GM12892 (cell line): Measurements from ENCODE around the gene HOXB5.

Experiments
- DNase-seq: peaks from one replicate; pipeline ENCODE4 v3.0.0; 2011; ENCODE audit not compliant: insufficient read length
- FAIRE-seq: peaks from 2 replicates; lab custom pipeline; 2011; peaks lifted over from hg19 to GRCh38; lab: Jason Lieb, UNC
- POLR2A ChIP-seq: IDR thresholded peaks from 2 replicates; pipeline ENCODE4 v1.6.1; 2011; ENCODE audit warnings: low read depth, low read length, control low read depth
- POLR2AphosphoS5 ChIP-seq: IDR thresholded peaks from 2 replicates; pipeline ENCODE4 v1.6.1; 2011; ENCODE audit warnings: low read depth, low read length, control low read depth
- TAF1 ChIP-seq: IDR thresholded peaks from 2 replicates; pipeline ENCODE4 v1.6.1; 2011; ENCODE audit warnings: low read depth, mild to moderate bottlenecking, control low read depth, low read length, borderline replicate concordance

Gene HOXB5

GRCh38 chr17:48596000-48596734 is 2.6 kb upstream of the HOXB5 start:
- TF ChIP-seq TAF1 (no peak), POLR2A (no peak), POLR2AphosphoS5 (no peak)
- FAIRE-seq (peak; percentile 40), DNase-seq (no peak)

GRCh38 chr17:48595278-48595999 is 1.9 kb upstream of the HOXB5 start:
- DNase-seq (no peak), FAIRE-seq (no peak)
- TF ChIP-seq POLR2A (no peak), POLR2AphosphoS5 (no peak), TAF1 (no peak)

GRCh38 chr17:48594538-48595277 is 1.1 kb upstream of the HOXB5 start:
- TF ChIP-seq POLR2AphosphoS5 = no peak
- TF ChIP-seq POLR2A = no peak
- TF ChIP-seq TAF1 = no peak
- DNase-seq (no peak), FAIRE-seq (no peak)

GRCh38 chr17:48593840-48594537 is 410 bp upstream of the HOXB5 start:
- TF ChIP-seq TAF1 (no peak), POLR2A (no peak), POLR2AphosphoS5 (no peak)
- FAIRE-seq (peak; percentile 88), DNase-seq (peak; percentile 91)

DNA sequence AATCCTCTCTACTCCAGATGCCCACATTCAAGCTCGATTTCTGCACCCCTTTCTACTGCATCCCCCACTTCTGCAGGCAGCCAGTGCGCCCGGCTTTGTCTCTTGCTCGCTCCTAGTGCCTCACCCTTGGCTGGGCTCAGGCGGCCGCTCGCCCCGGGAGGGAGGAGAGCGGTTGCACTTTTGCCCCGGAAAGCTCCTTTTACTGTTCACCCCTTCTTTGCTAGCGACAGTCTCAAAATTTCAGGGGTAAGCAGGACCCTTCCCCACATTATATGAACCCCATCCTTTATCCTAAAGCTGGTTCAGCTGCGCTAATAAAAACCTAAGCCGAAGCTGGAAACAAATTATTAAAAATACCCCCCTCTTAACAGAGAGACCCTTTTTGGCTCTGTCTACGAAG is 1.0 kb downstream of the HOXB5 start:
- FAIRE-seq = peak; percentile 38

GRCh38 chr17:48592057-48592514 is 1.5 kb downstream of the HOXB5 start:
- no peak for TF ChIP-seq POLR2A
- no peak for TF ChIP-seq POLR2AphosphoS5
- no peak for TF ChIP-seq TAF1
- DNase-seq (no peak), FAIRE-seq (no peak)

More for the DNA sequence above, 1.0 kb downstream of the HOXB5 start:
- TF ChIP-seq POLR2AphosphoS5 = no peak
- no peak for TF ChIP-seq POLR2A
- no peak for TF ChIP-seq TAF1
- no peak for DNase-seq

DNA sequence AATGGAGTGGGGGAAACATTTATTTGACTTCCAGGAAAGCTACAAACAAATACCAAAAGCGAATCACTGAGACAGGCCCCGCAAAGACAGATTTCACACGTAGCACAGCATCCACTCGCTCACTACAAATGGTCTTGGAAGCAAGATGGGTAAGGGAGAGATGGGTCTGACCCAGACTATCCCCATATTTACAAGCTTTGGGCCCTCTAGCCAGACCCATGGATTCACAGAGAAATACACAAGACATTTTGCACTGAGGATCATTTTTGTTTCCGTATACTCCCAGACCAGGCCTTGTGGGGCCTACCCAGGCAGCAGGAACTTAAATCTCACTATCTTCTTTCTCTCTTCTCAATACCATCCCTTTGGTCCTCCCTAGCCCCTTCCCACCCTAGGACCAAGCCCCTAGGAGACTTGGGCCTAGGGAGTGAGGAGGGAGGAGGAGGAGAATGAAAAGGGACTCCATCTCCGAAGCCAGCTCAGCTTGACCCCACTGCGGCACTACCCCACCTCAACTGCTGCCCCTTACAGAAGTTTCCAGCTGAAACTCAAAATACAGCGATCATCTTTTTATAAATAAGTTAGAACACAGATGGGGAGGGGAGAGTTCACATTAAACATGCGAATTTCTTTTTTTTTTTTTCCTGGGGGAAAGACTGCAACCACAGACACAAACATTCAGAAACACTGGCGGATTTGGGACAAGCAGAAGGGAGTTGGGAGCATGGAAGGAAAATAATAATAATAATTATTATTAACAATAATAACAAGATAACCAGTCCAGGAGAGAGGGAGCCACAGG is 2.1 kb downstream of the HOXB5 start:
- TF ChIP-seq POLR2A = no peak
- TF ChIP-seq TAF1 = no peak
- no peak for TF ChIP-seq POLR2AphosphoS5
- DNase-seq = no peak
- no peak for FAIRE-seq

DNA sequence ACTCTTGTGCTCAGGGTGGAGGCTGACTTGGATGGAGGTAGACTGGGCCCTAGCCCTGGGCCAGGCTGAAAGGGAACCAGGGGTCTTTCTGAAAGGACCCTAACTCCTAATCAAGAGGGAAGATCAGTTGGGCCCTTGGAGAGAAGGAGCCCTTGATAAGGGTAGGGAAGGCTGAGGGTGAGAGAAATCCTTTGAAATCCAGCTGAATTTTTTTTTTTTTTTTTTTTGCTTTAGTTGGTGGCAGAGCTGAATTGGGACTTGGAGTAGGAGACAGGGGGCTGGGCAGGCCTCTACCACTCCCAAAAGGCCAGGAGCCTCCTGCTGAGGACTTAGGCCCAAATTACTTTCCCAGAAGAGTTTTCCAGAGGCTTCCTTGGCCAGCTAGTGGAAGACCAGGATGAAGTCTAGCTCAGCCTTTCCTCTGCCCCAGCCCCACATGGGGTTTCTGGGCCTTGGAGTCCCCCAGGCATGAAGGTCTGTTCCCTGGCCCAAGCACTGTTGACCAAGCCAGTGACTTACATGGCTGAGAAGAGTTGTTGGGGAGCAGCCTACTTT is 2.9 kb downstream of the HOXB5 start:
- no peak for DNase-seq
- TF ChIP-seq POLR2AphosphoS5 (no peak), TAF1 (no peak), POLR2A (no peak)

GRCh38 chr17:48589831-48590606 is 3.6 kb downstream of the HOXB5 start, which contains the start of gene HOXB3:
HOXB3 (minus strand) TSS chr17:48590241; CDS start chr17:48552474, 37,767 bp downstream.
- no peak for DNase-seq
- peak; percentile 30 for FAIRE-seq
- TF ChIP-seq POLR2A (no peak), POLR2AphosphoS5 (no peak), TAF1 (no peak)

More for the DNA sequence above, 2.9 kb downstream of the HOXB5 start:
- FAIRE-seq = no peak
